Stimulated activated naive CD8-positive, alpha-beta T cell treated with anti-CD3 and anti-CD28 coated beads, Interleukin-15, Interleukin-2, amounts not matched to agents 100 ng/mL and 50 ng/mL, for 24 hours (primary cell): ENCODE measurements around the gene SAT2.

Experiments used
- H3K27ac Mint-ChIP-seq: one replicate; pipeline ENCODE4 v1.8.0; 2021; ENCODE audit warnings: mild to moderate bottlenecking, mixed read lengths
- H3K27me3 Mint-ChIP-seq: one replicate; pipeline ENCODE4 v1.8.0; 2021; ENCODE audit warnings: mixed read lengths
- H3K36me3 Mint-ChIP-seq: one replicate; pipeline ENCODE4 v1.8.0; 2021; ENCODE audit warnings: low read depth, mixed read lengths
- H3K4me1 Mint-ChIP-seq: one replicate; pipeline ENCODE4 v1.8.0; 2021; ENCODE audit warnings: low read depth, mixed read lengths
- H3K4me3 Mint-ChIP-seq: one replicate; pipeline ENCODE4 v1.8.0; 2021; ENCODE audit warnings: mild to moderate bottlenecking, mixed read lengths
- H3K9me3 Mint-ChIP-seq: one replicate; pipeline ENCODE4 v1.8.0; 2021; ENCODE audit warnings: mixed read lengths

The SAT2 gene

DNA sequence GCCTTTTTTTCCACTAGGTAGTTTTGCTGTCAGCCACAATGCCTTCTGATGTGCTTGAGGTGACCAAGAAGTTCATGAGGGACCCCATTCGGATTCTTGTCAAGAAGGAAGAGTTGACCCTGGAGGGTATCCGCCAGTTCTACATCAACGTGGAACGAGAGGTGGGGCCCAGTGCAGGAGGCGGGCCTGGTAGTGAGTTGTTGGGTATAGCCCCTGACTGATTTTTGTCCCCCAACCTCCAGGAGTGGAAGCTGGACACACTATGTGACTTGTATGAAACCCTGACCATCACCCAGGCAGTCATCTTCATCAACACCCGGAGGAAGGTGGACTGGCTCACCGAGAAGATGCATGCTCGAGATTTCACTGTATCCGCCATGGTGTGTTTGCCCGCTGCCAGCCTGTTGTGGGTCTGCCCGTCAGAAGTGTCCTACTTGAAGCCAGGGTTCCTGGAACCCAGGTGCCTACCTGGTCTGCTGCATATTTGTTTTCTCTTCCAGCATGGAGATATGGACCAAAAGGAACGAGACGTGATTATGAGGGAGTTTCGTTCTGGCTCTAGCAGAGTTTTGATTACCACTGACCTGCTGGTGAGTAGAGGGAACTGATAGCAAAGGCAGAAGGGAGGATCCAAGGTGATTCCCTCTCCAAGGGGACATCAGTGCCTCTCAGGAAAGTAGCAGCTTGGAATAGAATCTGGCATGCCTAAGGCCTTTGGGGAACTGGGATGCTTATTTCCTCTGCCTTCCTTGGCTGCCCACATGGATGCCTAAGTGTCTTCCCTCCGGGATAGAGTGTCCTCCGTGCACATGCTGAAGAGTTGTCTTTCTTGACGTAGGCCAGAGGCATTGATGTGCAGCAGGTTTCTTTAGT is 50.1 kb downstream of the SAT2 start:
- Mint-ChIP-seq H3K4me1 (peaks cover 93% of the 10 kb centered on the region), H3K27ac (peak overlapping the region; percentile 99), H3K27me3 (no peaks in the 10 kb centered on the region), H3K36me3 (peaks cover 90% of the 10 kb centered on the region), H3K9me3 (no peaks in the 10 kb centered on the region), H3K4me3 (peak overlapping the region; percentile 95)

DNA sequence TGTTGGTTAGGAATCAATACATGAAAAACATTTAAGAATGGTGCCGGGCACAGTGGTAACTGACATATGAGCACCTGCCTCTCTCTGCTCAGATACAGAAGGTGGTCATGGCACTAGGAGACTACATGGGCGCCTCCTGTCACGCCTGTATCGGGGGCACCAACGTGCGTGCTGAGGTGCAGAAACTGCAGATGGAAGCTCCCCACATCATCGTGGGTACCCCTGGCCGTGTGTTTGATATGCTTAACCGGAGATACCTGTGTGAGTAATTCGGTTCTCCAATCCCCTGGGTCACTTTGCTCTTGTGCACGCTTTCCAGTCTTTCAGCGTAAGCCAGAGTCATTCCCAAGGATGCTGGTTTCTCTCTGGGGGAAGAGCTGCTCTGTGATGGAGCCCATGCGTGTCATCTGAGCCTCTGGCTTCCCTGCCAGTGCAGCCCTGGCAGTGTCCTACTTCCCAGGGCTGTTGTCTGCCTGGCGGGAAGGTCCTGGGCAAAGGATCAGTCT is 51.1 kb downstream of the SAT2 start:
- Mint-ChIP-seq H3K9me3 (no peaks in the 10 kb centered on the region), H3K27ac (peak overlapping the region; percentile 99), H3K4me1 (peaks cover 90% of the 10 kb centered on the region), H3K27me3 (no peaks in the 10 kb centered on the region), H3K4me3 (peak overlapping the region; percentile 95), H3K36me3 (peaks cover 91% of the 10 kb centered on the region)
